ENCODE results near the gene LGALS7B. TPM values are rescaled to one million over a fixed set of nuclear protein-coding genes. Genes with fewer than 3 reads are reported as not detected.
"Not testable (repeated sequence)": the region's sequence is repeated elsewhere in the genome, so short reads cannot be mapped to it uniquely, and the experiment has no call there.

Gene LGALS7B
- total RNA-seq, 1 donor from 2014 or later, result not detected

DNA sequence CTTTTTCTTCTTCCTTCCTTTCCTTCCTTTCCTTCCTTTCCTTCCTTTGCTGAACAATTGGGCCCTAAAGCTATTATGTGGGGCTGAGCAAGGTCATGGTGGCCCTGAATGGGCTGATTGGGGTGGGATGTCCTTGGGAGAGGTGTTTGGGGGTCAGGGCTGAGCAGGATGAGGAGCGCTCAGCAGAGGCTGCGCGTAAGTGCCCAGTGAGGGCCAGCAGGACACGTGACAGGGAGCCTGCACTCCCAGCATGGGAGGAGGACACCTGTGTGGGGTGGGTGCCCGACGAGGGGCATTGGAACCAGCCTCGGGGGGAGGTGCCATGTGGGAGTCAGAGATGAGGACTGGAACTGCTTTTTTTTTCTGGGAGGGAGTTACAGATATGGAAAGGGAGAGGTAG is 10.3 kb upstream of the LGALS7B start:
- Mint-ChIP-seq H3K36me3 (ENCODE audit: low read depth, unreplicated experiment) (no peaks in the 10 kb centered on the region), H3K27me3 (ENCODE audit: low read depth, unreplicated experiment) (peaks cover 31% of the 10 kb centered on the region), H3K4me1 (ENCODE audit: low read depth, unreplicated experiment) (no peaks in the 10 kb centered on the region), H3K27ac (ENCODE audit: unreplicated experiment) (no peak overlapping the region), H3K9me3 (ENCODE audit: unreplicated experiment) (no peaks in the 10 kb centered on the region), H3K4me3 (ENCODE audit: unreplicated experiment) (no peak overlapping the region)
- Histone ChIP-seq H4K20me1 (ENCODE audit: insufficient read depth, low read length) (no peaks in the 10 kb centered on the region), H3K9ac (ENCODE audit: low read length) (no peak overlapping the region), H3K4me1 (ENCODE audit: insufficient read depth, low read length) (no peaks in the 10 kb centered on the region), H3K9me3 (ENCODE audit: insufficient read depth, low read depth, low read length) (no peaks in the 10 kb centered on the region), H3K36me3 (ENCODE audit: insufficient read depth, low read length) (no peaks in the 10 kb centered on the region), H3K79me2 (ENCODE audit: insufficient read depth, low read length) (no peaks in the 10 kb centered on the region), H3K4me2 (ENCODE audit: low read length) (no peak overlapping the region), H2AFZ (ENCODE audit: low read depth, low read length) (no peak overlapping the region), H3K27me3 (ENCODE audit: insufficient read depth, low read length) (peaks cover 7% of the 10 kb centered on the region), H3K4me3 (ENCODE audit: insufficient read depth, low read depth, low read length) (no peak overlapping the region), H3K27ac (ENCODE audit: low read depth, low read length) (no peak overlapping the region)
- FAIRE-seq (no peak), DNase-seq (ENCODE audit: low read depth) (no peak)
- TF ChIP-seq, protein P1, sequence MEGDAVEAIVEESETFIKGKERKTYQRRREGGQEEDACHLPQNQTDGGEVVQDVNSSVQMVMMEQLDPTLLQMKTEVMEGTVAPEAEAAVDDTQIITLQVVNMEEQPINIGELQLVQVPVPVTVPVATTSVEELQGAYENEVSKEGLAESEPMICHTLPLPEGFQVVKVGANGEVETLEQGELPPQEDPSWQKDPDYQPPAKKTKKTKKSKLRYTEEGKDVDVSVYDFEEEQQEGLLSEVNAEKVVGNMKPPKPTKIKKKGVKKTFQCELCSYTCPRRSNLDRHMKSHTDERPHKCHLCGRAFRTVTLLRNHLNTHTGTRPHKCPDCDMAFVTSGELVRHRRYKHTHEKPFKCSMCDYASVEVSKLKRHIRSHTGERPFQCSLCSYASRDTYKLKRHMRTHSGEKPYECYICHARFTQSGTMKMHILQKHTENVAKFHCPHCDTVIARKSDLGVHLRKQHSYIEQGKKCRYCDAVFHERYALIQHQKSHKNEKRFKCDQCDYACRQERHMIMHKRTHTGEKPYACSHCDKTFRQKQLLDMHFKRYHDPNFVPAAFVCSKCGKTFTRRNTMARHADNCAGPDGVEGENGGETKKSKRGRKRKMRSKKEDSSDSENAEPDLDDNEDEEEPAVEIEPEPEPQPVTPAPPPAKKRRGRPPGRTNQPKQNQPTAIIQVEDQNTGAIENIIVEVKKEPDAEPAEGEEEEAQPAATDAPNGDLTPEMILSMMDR (IDR thresholded peaks at IDR 0.05; ENCODE audit: insufficient read depth, low read depth, low read length), result no peak
- no peak for TF ChIP-seq EZH2 (IDR thresholded peaks at IDR 0.05; ENCODE audit: insufficient read depth, low read length)

DNA sequence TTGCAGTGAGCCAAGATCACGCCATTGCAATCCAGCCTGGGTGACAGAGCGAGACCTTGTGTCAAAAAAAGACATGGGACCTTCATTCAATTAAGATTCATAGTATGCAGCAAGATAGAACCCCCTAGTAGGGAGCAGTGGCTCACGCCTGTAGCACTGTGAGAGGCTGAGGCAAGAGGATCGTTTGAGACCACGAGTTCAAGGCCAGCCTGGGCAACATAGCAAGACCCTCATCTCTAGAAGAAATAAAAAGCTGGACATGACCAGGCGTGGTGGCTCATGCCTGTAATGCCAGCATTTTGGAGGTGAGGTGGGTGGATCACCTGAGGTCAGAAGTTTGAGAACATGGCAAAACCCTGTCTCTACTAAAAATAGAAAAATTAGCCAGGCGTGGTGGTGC is 8.6 kb upstream of the LGALS7B start:
- no peaks in the 10 kb centered on the region for H3K4me1 ChIP-seq (ENCODE audit: insufficient read depth, low read length)
- H3K4me1 Mint-ChIP-seq (ENCODE audit: low read depth, unreplicated experiment), result no peaks in the 10 kb centered on the region
- no peaks in the 10 kb centered on the region for H4K20me1 ChIP-seq (ENCODE audit: insufficient read depth, low read length)
- H3K27ac Mint-ChIP-seq (ENCODE audit: unreplicated experiment), result no peak overlapping the region
- H3K9ac ChIP-seq (ENCODE audit: low read length), result no peak overlapping the region
- no peak overlapping the region for H3K4me2 ChIP-seq (ENCODE audit: low read length)
- H3K9me3 ChIP-seq (ENCODE audit: insufficient read depth, low read depth, low read length), result no peaks in the 10 kb centered on the region
- H3K27ac ChIP-seq (ENCODE audit: low read depth, low read length), result no peak overlapping the region
- peaks cover 7% of the 10 kb centered on the region for H3K27me3 ChIP-seq (ENCODE audit: insufficient read depth, low read length)
- H3K4me3 ChIP-seq (ENCODE audit: insufficient read depth, low read depth, low read length), result no peak overlapping the region
- no peak for TF ChIP-seq EZH2 (IDR thresholded peaks at IDR 0.05; ENCODE audit: insufficient read depth, low read length)
- TF ChIP-seq, protein P1 (IDR thresholded peaks at IDR 0.05; ENCODE audit: insufficient read depth, low read depth, low read length), result no peak
- no peak for FAIRE-seq
- DNase-seq (ENCODE audit: low read depth), result no peak
- peaks cover 3% of the 10 kb centered on the region for H3K9me3 Mint-ChIP-seq (ENCODE audit: unreplicated experiment)
- no peak overlapping the region for H2AFZ ChIP-seq (ENCODE audit: low read depth, low read length)
- H3K27me3 Mint-ChIP-seq (ENCODE audit: low read depth, unreplicated experiment), result peaks cover 28% of the 10 kb centered on the region
- H3K36me3 ChIP-seq (ENCODE audit: insufficient read depth, low read length), result no peaks in the 10 kb centered on the region
- H3K79me2 ChIP-seq (ENCODE audit: insufficient read depth, low read length), result no peaks in the 10 kb centered on the region
- H3K4me3 Mint-ChIP-seq (ENCODE audit: unreplicated experiment), result no peak overlapping the region
- no peaks in the 10 kb centered on the region for H3K36me3 Mint-ChIP-seq (ENCODE audit: low read depth, unreplicated experiment)

- H3K4me3 Mint-ChIP-seq (ENCODE audit: unreplicated experiment), result no peak overlapping the region
Measured at GRCh38 chr19:38781058-38781457, 7.9 kb upstream of the LGALS7B start.

DNA sequence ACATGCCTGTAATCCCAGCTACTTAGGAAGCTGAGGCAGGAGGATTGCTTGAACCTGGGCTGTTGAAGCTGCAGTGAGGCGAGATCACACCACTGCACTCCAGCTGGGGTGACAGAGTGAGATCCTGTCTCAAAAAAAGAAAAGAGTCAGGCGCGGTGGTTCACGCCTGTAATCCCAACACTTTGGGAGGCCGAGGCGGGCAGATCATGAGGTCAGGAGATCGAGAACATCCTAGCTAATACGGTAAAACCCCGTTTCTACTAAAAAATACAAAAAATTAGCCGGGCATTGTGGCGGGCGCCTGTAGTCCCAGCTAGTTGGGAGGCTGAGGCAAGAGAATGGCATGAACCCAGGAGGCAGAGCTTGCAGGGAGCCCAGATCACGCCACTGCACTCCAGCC is 6.8 kb upstream of the LGALS7B start:
- H3K4me3 ChIP-seq (ENCODE audit: insufficient read depth, low read depth, low read length); H3K27ac Mint-ChIP-seq (ENCODE audit: unreplicated experiment); H3K9me3 Mint-ChIP-seq (ENCODE audit: unreplicated experiment); H3K79me2 ChIP-seq (ENCODE audit: insufficient read depth, low read length); H3K36me3 Mint-ChIP-seq (ENCODE audit: low read depth, unreplicated experiment); H3K27me3 ChIP-seq (ENCODE audit: insufficient read depth, low read length); H3K9me3 ChIP-seq (ENCODE audit: insufficient read depth, low read depth, low read length); H3K4me1 ChIP-seq (ENCODE audit: insufficient read depth, low read length); H3K4me3 Mint-ChIP-seq (ENCODE audit: unreplicated experiment); H3K9ac ChIP-seq (ENCODE audit: low read length); DNase-seq (ENCODE audit: low read depth); H4K20me1 ChIP-seq (ENCODE audit: insufficient read depth, low read length); H3K4me2 ChIP-seq (ENCODE audit: low read length); H2AFZ ChIP-seq (ENCODE audit: low read depth, low read length); H3K4me1 Mint-ChIP-seq (ENCODE audit: low read depth, unreplicated experiment); H3K27ac ChIP-seq (ENCODE audit: low read depth, low read length); FAIRE-seq; H3K36me3 ChIP-seq (ENCODE audit: insufficient read depth, low read length): not testable (repeated sequence)
- H3K27me3 Mint-ChIP-seq (ENCODE audit: low read depth, unreplicated experiment), result peaks cover 28% of the 10 kb centered on the region

More at GRCh38 chr19:38781058-38781457, 7.9 kb upstream of the LGALS7B start:
- Mint-ChIP-seq H3K27me3 (ENCODE audit: low read depth, unreplicated experiment) (peaks cover 28% of the 10 kb centered on the region), H3K4me1 (ENCODE audit: low read depth, unreplicated experiment) (no peaks in the 10 kb centered on the region), H3K27ac (ENCODE audit: unreplicated experiment) (no peak overlapping the region), H3K9me3 (ENCODE audit: unreplicated experiment) (peaks cover 3% of the 10 kb centered on the region), H3K36me3 (ENCODE audit: low read depth, unreplicated experiment) (no peaks in the 10 kb centered on the region)
- Histone ChIP-seq H2AFZ (ENCODE audit: low read depth, low read length) (no peak overlapping the region), H3K4me2 (ENCODE audit: low read length) (no peak overlapping the region), H3K4me1 (ENCODE audit: insufficient read depth, low read length) (no peaks in the 10 kb centered on the region), H3K36me3 (ENCODE audit: insufficient read depth, low read length) (no peaks in the 10 kb centered on the region), H3K27me3 (ENCODE audit: insufficient read depth, low read length) (peaks cover 7% of the 10 kb centered on the region), H3K9ac (ENCODE audit: low read length) (no peak overlapping the region), H3K27ac (ENCODE audit: low read depth, low read length) (no peak overlapping the region), H3K9me3 (ENCODE audit: insufficient read depth, low read depth, low read length) (no peaks in the 10 kb centered on the region), H4K20me1 (ENCODE audit: insufficient read depth, low read length) (no peaks in the 10 kb centered on the region), H3K79me2 (ENCODE audit: insufficient read depth, low read length) (no peaks in the 10 kb centered on the region), H3K4me3 (ENCODE audit: insufficient read depth, low read depth, low read length) (no peak overlapping the region)
- FAIRE-seq (no peak), DNase-seq (ENCODE audit: low read depth) (no peak)
- TF ChIP-seq, protein P1 (IDR thresholded peaks at IDR 0.05; ENCODE audit: insufficient read depth, low read depth, low read length), result no peak
- TF ChIP-seq EZH2 (IDR thresholded peaks at IDR 0.05; ENCODE audit: insufficient read depth, low read length), result no peak
